Globus pallidus (tissue), 1 donor: ENCODE measurements around the gene PUM2.

Experiments
- DNase-seq: peaks from one replicate; pipeline ENCODE4 v3.0.0-alpha.2; 2015; ENCODE audit warnings: low spot score

PUM2 gene

DNA sequence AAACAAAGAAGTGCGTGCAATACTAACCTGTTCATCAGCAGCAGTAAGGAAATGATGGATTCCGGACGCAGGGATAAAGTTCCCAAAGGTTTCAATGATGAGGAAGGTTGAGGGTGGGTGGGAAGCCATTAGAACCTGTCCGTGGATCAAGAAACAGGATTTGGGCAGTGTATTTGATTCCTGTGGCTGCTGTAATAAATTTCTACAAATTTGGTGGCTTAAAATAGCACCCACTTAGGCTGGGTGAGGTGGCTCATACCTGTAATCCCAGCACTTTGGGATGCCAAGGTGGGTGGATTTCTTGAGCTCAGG, 120.6 kb downstream of the PUM2 start:
- DNase-seq: no peak

DNA sequence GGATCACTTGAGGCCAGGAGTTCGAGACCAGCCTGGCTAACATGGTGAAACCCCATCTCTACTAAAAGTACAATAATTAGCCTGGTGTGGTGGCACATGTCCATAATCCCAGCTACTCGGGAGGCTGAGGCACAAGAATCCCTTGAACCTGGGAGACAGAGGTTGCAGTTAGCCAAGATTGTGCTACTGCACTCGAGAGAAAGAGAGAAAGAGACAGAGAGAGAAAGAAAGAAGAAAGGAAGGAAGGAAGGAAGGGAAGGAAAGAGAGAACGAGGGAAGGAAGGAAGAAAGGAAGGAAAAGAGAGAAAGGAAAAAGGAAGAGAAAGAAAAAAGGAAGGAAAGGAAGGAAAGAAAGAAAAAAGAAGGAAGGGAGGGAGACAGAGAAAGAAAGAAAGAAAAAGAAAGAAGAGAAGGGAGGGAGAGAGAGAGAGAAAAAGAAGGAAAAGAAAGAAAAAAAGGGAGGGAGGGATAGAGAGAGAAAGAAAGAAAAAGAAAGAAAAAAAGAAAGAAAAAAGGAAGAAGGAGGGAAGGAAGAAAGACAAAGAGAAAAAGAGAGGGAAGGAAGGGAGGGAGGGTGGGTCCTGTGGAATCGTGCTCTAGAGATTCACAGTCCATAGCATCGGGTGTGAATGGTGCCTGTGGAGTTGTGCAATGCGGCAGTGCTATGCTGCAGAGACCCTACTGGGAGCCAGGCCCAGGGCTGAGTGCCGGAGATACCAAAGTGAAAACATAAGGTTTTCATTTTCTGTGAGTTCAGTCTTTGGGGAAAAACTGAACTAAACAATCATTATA, 121.1 kb downstream of the PUM2 start:
- no peak for DNase-seq

DNA sequence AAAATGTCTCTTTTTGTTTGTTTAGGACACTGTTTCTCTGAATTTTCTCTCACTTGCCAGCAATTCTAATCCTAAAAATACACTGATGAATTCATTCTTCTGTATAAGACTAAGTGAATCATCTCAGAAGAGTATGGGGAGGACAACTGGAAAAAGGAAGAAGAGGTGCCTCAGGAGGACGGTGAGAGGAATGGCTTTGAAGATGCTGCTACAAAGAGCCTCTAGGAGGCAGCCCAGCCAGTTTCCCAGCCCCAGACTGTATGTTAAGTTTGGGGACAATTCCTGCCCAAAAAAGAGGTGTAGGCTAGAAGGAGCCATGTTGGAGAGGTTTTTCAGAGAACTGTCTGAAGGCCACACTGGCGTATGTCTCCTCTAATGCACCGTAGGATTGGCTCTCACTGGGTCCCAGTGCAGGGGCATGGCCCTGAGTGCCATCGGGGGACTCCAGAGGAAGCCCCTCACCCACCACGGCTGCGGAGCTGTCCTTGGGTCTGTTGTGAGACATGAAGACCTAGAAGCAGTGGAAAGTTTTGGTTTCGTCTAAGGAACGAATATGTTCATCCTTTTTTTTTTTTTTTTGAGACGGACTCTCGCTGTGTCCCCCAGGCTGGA, 122.6 kb downstream of the PUM2 start:
- no peak for DNase-seq

DNA sequence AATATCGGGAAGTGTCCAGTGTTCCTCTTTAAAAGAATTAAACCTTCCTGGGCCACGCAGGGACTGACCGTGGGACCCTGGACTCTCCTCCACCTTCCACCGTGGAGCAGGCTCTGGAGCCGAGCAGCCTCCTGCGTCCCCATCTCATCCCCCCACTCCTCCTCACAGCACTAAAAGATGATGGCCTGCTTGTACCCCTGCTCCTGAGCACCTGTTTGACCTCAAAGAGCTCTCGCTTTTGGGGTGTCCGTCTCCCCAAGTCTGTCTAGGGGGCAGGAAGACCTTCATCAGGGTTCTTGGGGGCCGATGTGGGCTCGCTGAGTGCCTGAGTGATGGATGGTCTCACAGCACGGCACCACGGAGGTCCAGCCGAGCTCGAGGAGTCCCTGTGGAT, 124.5 kb downstream of the PUM2 start:
- DNase-seq: no peak

DNA sequence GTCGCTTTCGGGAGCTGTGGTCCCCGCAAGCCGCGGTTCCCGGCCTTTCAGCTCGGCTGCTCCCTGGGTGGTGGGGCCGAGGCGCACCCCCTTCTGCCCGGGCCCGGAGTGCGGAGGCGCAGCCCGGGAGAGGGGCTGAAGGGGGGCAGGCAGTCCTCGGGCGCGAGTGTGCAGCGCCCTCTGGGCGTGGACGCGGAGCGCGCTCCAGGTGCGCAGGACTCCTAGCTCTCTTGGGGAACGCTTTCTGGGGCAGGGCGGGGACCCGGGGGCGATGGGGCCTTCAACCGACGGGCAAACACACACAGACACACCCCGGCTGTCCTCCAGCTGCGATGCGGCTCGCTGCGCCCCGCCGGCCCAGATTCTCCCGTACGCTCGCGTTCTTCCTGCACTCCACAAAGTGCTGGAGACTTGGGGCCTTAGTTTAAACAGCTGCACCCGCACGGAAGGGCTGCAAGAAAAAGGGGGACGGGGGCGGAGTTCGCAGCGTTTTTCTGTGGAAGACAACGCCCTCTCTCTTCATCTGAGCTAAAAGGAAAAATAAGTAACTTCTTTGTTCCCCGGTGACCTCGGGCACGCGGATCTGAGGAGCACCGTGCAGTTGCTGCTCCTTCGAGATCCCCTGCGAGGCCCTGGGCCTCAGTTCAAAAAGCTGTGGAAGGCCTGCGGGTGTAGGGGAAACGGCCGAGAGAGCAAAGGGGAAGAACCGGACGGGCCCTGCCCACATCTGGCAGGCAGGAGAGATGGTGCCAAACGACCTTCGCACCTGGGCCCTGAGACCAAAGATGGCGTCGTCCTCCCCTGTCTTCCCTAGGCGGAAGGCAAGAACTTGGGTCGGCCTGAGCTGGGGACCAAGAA, 125.1 kb downstream of the PUM2 start:
- DNase-seq: no peak

DNA sequence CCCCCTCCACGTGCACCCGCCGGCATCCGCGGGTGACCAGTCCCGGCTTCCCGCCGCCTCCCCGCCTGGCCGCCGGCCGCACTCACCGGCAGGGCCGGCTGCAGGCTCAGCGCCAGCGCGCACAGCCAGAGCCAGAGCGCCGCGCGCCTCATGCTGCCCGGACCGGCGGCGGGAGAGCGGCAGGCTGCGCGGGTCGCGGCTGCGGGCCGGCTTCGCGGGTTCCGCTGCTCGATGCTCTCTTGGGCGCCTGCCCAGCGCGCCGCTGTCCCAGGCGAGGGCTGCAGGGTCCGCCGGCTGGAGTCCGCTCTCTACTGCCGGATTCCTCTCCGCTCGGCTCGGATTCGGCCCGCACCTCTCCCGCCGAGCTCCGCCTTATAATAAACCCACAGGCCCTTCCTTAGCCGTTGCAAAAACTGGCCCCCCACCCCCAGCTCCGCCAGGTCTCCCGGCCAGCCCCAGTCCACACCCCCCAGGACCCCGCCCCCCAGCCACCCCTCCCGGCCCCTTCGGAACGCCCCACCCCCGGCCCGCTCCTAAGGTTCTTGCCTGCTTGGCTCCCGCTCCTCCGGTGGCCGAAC, 125.8 kb downstream of the PUM2 start, which contains the start of gene SDC1:
SDC1 (minus strand) TSS at position 415 of the 578 bp plus-strand sequence; CDS start at position 152, 263 bp downstream.
- no peak for DNase-seq

DNA sequence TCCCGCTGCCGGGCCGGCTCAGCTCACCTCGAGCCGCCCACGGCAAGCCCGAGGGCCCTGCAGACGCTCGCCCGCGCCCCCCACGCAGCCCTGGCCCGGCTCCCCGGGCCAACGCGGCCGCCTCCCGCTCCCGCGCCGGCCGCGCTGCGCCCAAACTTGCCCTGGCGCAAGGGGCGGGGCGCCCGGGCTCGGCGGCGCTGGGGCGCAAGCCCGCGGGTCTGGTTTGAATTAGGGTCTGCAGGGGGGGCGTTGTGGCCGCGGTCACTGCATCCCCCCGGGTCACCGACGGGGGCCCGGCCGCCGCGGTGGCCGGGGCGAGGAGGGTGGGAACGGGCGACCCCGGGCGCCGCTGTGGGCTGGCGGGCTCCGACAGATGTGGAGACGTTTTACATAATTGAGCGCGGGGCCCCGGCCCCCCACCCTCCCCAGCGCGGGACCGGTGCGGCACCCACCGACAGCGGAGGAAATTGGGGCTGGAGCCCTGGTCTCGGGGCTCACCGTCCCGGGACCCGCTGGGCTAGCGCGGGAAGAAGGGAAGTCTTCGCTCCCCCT, 126.4 kb downstream of the PUM2 start:
- no peak for DNase-seq

DNA sequence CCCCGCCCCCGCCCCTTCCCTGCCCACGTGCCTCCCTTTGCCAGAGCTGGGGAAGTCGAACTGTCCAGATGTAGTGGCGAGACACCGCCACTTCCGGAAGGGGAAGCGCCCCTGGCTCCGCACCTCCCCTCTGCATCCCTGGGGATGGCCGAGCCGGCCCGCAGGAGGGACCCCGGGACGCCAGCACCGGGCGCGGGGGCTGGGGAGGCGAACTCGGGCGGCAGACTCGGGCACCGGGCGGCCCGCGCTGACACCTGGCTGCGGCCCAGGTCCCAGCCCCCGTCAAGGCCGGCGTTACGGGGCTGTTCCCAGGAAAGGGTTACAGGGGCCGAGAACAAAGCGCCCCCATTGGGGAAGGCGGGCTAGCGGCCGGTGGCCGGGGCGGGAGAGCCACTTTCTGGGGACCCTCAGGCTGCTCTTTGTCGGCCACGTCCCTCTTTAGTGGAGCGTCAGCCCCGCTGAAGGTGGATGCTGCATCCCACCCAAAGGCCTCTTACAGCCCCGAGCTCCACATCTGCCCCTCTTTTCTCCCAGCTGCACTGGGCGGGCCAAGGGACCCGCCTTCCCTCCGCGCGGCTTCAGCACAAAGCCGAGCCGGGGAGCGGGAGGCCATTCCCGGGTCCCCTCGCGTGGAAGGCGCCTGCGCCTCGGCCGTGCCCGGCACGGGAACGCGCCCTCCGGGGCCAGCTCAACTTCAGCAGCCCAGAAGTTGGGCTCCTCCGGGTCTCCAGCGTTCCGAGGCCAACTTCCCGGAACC, 127.1 kb downstream of the PUM2 start:
- no peak for DNase-seq

DNA sequence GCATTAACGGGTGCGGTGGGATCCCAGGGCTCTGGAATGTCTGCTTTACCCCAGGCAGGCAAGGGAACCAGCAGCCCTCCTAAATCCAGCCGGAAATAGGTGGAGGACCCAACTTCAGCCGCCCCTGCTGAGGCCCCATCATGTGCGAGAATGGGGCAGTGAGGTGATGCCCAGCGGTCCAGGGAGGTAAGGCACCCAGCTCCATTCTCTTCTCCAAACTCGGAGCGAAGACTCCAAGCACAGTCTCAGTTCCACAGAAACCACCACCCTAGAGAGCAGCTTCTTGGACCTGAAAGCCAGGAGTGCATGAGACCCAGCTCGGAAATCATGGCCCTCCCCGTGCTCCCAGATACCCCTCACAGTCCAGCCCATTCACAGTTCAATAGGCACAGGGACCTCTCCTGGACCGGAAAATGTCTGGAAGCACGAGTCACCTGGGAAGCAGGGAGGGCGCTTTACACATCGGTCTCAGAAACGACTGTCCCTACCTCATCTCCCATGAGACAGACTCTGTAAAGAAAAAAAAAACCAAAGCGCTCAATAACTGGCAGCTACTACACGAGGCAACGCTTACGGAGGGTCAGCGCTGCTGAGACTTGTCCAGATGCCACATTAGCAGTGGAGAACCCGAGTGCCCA, 127.8 kb downstream of the PUM2 start:
- DNase-seq: no peak

DNA sequence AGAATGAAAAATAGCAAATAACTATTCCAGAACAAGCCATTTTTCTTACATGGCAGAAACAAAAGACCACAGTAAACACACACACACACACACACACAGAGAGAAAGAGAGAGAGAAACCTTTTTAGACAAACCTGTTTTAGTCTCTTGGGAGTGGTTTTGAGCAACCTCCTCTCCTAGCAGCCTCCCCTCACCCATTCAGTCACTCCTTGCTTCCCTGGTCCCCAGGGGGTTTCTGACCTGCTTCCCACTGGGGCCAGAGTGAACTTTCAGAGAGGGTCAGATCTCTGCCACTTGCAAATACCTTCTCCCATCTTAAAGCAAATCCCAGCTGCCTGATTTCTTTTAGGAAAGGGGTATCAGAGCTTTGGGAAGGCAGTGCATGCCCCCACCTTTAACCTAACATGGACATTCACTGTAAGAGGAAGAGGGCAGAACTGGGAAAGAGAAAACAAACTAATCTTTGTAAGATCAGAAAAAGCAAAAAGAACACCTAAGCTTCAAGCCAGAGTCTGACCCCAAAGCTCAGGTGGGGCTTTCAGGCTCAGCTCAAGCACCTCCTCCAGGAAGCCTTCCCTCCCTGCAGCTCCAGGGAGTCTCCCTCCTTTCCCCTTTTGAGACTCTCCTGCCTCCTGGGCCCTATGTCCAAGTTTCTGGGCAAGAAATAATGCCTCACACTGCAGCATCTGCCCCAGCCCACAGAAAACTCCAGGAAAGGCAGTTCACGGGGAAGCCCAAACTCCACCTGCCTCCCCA, 128.5 kb downstream of the PUM2 start:
- DNase-seq: no peak

DNA sequence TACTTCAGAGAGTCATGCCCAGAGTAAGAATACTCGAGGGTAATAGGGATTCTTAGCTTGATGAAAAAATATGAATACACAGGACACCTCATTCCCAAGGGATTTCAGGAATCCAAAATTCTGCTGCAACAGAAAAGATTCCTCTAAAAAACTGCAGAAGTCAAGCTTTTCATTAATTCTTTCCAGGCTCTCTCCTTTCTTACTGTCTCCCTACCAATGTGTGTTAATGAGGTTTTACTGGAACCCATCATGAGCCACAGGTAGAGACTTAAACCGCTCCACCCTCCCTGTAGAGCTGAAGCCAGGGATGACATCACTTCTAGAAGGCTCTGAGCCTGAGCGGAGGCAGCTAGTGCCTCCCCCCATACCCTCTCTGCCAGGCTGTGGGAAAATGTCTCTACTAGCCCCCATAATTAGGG, 129.1 kb downstream of the PUM2 start:
- no peak for DNase-seq

DNA sequence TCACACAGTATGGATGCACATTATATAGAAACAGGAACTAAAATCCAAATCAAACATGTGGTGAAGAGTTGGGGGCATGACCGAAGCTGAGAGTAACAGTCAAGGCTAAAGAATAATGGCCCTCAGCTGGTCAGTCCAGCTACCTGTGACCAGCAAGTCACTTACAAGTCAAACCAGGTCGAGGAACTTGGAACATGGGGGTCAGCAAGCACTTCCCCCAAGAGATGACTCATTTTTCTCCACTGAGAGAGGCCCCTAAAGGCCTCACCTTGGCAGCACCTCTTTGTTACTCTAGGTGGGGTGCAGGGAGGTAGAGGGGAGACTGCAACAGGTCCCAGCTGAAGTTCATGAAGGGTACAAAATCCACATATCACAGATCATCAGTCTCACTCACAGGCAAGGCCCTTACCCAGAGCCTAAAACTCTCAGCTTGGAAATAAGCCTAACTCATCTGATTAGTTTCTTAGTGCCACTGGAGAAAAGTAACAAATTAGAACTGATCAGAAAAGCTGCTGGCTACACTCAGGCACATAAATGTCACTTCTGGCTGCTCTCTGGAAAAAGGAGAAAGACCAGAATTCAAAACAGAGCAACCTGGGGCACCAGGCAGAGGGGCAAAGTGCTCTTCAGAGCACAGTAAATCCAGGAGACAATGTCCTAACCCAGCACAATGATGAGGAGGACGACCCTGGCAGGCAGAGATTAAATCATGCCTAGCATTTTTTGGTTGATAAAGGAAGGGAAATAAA, 129.7 kb downstream of the PUM2 start:
- no peak for DNase-seq

DNA sequence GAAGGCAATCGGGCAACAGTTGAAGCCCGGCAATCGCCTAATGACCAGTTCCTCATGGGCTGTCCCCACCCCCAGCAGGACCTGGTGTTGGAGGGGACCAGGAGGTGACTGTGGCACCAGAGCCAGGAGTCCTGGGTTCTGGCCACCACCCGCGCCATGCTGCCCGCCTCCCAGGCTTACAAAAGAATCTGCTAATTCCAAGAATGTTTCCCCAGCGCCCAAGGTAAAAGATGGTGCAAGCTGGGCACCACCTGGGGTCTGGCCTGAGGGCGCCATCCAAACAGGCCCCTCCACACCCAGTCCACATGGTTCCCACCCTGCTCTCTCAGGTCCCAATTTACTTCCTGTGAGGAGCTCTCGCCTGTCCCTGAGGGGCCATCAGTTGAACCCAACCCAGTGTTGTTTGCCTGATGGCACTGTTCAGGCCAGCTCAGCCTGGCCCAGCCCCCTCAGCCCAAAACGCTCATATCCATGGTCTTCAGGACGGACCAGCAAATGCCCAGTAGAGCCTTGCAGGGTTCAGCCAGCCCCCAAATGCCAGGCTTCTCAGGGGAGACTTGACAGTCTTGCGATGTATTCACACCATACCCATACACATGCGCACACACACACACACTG, 130.8 kb downstream of the PUM2 start:
- DNase-seq: no peak

DNA sequence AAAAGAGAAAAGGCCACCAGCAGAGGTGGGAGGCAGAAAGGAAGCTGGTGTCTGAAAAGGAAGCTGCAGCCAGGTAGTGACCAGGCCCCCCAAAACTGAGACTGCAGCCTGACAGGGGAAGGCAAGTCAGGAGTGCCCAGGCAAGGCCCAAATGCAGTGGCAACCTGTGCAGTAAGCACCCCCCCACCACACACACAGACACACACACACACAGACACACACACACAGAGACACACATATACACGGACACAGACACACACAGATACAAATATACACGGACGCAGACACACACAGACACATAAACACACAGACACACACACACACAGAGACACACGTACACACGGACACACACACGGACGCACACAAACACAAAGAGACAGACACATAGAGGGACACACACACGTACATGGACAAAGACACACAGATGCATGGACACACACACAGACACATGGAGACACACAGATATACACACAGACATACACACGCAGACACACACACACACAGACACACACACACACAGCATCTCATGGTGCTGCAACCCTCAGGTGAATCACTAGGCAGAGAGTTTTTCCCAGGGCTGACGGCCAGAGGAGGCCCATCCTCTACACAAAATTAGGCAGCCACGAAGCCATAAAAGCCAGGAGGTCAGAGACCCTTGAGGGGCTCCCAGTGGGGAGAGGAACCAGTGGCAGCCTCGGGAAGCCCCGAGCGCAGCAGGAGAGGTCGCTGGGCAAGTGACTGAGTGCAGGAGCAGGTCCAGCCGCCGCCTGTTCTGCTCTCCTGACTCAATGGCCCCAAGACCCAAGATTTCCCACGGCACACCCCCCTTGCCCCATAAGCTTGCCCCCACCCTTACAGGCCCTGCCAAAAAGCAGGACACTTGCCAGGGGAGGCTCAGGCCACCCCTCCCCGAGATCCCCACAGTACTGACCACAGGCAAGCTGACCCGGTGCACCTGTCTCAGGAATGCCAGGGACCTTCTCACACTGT, 132.0 kb downstream of the PUM2 start:
- DNase-seq: no peak

DNA sequence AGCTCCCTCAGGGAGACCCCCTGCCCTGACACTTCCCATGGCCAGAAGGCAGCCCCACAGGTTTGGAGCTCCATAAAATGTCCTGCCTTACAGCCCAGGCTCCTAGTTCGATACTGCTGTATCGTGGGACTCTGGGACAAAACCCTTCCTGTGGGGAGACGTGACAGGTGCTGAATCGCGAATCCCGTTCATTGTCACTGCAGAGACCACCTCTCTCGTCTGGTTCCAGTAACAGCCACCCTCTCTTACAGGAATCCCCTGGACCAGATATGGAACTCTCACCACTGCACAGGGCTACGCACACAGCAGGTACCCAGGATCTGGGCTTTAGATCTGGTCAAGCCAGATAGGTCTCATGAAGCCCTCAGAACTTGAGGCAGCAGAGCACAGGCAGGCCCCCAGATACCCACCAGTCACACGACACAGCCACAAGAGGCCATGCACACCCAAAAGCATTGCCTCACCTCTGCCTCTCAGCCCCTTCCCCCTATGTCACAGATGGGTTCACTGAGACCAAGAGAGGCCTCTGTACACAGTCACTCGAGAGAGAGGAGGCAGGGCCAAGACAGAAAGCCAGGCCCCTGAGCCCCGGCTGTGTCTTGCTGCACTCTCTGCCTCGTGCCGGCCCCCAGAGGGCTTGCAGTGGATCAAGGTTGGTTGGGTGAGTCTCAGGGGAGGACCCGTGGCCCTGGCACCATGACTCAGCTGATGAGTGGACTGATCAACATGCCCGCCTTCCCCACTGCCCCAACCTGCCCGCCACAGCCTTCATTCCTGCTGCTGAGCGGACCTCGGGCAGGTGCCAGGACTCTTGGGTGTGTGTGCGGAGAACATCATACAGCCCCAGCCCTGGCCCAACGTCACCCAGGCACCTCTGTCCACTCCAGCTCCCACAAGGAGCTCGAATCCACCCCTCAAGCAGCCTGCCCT, 133.3 kb downstream of the PUM2 start:
- DNase-seq: no peak

DNA sequence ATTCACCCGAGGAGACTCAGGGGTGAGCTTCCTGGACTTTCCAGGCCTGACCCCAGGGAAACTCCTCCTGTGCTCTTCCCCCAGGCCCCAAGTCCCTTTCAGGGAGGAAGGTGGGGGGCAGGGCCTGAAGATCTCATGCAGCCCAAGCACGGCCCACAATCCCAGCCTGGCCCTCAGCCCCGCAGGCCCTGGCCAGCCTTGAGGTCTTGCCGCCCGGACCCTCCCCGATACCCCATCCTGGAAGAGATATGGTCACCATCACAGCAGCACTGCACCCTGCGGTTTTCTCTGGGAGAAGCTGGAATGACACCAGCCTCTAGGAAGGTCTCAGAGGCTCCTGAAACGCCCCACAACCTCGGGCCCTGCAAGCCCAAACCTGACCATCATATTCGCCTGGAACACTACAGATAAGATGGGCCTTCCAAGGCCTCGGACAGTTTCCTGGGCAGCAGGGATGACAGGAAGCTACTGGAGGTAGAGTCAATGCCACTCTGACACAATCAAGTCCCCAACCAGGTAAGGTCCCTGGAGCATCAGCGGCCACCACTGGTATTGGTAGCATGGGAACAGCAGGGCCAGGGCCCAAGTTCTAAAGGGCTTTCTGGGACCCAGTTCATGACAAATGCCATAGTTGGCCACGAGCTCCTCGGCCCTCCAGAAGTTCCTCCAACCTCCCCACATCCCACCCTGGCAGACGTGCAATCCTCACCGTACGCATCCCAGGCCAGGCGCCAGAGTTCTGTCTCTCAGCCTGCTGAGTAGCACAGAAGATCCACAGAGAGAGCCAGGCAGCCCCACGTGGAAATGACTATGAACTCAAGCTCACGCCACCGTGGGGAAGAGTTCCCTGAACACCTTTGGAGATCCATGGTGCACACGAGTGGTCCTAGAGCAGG, 134.3 kb downstream of the PUM2 start:
- no peak for DNase-seq
